Stimulated activated CD4-positive, alpha-beta T cell treated with anti-CD3 and anti-CD28 coated beads, TNF-alpha, amount 100 ng/mL, for 1 hour (primary cell): ENCODE results near the gene FNIP2.
"Not testable (repeated sequence)": the region's sequence is repeated elsewhere in the genome, so short reads cannot be mapped to it uniquely, and the experiment has no call there.

Experiments
- DNase-seq, 3 donors: peaks; one replicate each; pipeline ENCODE4 v3.0.0-alpha.2; 2020; ENCODE audit warnings: low read depth in 3 of 3, low spot score in 1 of 3

The FNIP2 gene

DNA sequence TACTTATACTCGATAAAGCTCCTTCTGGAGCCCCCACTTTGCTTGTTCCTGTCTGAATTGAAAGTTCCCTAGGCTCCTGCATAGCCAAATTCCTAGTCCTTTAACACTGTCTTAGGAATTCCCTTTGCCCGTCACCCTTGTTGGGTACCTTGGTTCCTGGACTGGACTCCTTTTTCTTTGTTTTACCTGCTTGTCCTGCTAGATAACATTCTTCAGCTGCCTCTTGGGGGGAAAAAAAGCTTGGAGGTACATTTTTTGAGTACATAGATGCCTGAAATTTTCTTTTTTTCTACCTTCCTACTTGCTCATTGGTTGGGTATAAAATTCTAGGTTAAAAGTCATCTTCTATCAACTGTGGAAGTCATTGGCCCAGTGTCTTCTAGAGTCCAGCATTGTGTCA, 179.2 kb downstream of the FNIP2 start:
- no peak for DNase-seq

DNA sequence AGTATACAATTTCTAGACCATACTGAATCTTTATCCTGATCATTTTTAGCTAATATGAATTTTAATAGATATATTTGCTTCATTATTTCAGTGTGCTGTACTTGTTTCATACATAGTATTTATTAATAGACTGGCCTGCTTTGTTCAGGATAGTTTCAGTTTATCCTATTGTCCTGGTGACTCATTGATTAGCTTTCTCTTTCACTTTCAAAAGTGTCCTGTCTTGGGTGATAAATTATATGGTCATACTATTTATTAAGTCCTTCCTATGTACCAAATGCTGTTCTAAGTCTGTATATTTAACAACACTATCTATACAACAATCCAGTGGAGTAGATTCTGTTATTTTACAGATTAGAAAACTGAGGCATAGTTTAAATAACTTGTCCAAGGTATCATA, 180.3 kb downstream of the FNIP2 start:
- DNase-seq: no peak

DNA sequence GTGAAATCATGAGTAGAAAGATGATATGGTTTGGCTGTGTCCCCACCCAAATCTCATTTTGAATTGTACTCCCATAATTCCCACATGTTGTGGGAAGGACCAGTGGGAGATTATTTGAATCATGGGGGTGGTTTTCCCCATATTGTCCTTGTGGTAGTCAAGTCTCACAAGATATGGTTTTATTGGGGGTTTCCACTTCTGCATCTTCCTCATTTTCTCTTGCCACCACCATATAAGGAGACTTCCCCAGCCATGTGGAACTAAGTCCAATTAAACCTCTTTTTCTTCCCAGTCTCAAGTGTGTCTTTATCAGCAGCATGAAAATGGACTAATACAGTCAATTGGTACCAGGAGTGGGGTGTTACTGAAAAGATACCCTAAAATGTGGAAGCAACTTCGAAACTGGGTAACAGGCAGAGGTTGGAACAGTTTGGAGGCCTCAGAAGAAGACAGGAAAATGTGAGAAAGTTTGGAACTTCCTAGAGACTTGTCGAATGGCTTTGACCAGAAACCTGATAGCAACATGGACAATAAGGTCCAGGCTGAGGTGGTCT, 183.5 kb downstream of the FNIP2 start:
- not testable (repeated sequence) for DNase-seq

DNA sequence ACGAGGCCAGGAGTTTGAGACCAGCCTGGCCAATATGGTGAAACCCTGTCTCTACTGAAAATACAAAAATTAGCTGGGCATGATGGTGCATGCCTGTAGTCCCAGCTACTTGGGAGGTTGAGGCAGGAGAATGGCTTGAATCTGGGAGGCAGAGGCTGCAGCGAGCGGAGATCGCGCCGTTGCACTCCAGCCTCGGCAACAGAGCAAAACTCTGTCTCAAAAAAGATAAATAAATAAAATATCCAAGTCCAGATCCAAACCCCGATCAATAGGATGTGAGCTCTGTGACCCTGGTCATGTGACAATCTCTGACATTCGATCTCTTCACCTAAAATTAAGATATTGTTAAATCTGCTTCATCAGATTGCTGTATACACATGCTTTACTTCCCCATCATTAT, 187.5 kb downstream of the FNIP2 start:
- DNase-seq: not testable (repeated sequence)

DNA sequence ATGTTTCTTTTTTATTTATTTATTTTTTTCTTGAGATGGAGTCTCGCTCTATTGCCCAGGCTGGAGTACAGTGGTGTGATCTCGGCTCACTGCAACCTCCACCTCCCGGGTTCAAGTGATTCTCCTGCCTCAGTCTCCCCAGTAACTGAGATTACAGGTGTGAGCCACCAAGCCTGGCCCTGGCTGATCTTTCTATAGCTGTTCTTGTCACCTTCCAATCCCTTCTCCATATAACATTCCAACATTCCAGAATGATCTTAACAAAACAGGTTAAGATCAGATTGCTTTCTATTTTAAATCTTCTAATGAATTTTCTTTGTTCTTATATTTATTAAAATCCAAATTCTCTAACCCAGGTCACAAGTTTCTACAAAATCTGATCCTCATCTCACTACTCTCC, 188.1 kb downstream of the FNIP2 start:
- DNase-seq: not testable (repeated sequence)
